AG10803 (cell line): Measurements from ENCODE around the gene DPP4.
"Not testable (repeated sequence)": the region's sequence is repeated elsewhere in the genome, so short reads cannot be mapped to it uniquely, and the experiment has no call there.

Experiments used
- DNase-seq: peaks from one replicate; pipeline ENCODE4 v3.0.0; 2010; ENCODE audit warnings: low read depth
- H3K4me3 ChIP-seq: 2 replicates; pipeline ENCODE4 v1.5.1; 2011; ENCODE audit warnings: mild to moderate bottlenecking, low read length, control low read depth
- CTCF ChIP-seq: conservative IDR thresholded peaks from 2 replicates; pipeline ENCODE4 v1.5.1; 2011; ENCODE audit warnings: mild to moderate bottlenecking, low read length, control low read depth, inconsistent platforms

DPP4 gene

GRCh38 chr2:161983866-161984265 lies 90.1 kb downstream of the DPP4 start:
- no peak for TF ChIP-seq CTCF
- H3K4me3 ChIP-seq: no peak overlapping the region
- DNase-seq: no peak

GRCh38 chr2:161983331-161983651 lies 90.7 kb downstream of the DPP4 start:
- no peak for TF ChIP-seq CTCF
- H3K4me3 ChIP-seq: no peak overlapping the region
- DNase-seq: no peak

- no peak overlapping the region for H3K4me3 ChIP-seq
- no peak for DNase-seq
- TF ChIP-seq CTCF: no peak
These were observed 91.3 kb downstream of the DPP4 start for GRCh38 chr2:161982548-161983330.

- DNase-seq: no peak
- H3K4me3 ChIP-seq: no peak overlapping the region
- TF ChIP-seq CTCF: no peak
These were observed 92.2 kb downstream of the DPP4 start for GRCh38 chr2:161981679-161982250.

- H3K4me3 ChIP-seq: no peak overlapping the region
- TF ChIP-seq CTCF: no peak
- DNase-seq: no peak
These were observed 93.0 kb downstream of the DPP4 start for GRCh38 chr2:161980976-161981375.

GRCh38 chr2:161979490-161979889 lies 94.5 kb downstream of the DPP4 start:
- H3K4me3 ChIP-seq: no peak overlapping the region
- TF ChIP-seq CTCF: no peak
- DNase-seq: no peak

- DNase-seq: not testable (repeated sequence)
These were observed 96.1 kb downstream of the DPP4 start for GRCh38 chr2:161977926-161978325.

More at GRCh38 chr2:161977926-161978325, 96.1 kb downstream of the DPP4 start:
- H3K4me3 ChIP-seq: not testable (repeated sequence)
